T-helper 2 cell (primary cell): ENCODE measurements around the gene ISG15.

Experiments
- DNase-seq, 5 experiments: peaks; one replicate each; pipeline versions ENCODE4 v3.0.0 to v3.0.0-alpha.2; 2012 to 2022
- total RNA-seq, 2 donors: gene quantifications; one replicate each; lab custom pipeline; 2026; lab: John Stamatoyannopoulos, UW

ISG15 gene
- total RNA-seq = 37.4 to 37.7 reads per million in 2 donors

DNA sequence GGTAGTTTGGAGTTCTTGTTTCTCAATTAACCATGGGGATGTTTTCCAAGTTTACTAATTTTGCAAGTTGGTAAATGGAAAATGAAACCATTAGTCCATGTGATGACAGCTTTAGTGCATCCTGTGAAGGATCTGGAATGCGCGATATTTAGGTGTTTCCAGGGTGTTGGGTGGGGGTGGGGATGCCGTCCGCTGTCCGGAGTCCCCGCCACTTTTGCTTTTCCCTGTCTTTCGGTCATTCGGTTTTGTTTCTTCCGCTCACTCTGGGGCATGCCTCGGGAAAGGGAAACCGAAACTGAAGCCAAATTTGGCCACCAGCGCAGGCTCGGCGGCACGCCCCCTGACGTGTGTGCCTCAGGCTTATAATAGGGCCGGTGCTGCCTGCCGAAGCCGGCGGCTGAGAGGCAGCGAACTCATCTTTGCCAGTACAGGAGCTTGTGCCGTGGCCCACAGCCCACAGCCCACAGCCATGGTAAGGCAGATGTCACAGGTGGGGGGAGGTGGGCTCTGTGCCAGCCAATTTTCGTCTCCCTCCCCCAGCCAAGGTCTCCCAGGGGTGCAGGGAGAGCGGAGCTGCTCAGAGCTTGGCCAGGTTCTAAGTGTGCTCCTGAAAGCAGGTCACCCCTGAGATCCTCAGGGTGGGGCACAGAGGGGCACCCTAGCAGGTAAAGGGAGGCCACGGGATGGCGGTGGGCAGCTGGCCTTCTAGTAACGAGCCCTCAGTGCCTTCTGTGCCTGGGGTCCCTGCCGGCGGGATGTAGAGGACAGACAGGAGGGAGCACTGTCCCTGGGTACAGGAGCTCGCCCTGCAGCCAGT, at the start of gene ISG15:
Gene ISG15 (plus strand): TSS at position 393 of the 817 bp plus-strand sequence. CDS start 77 bp downstream, at position 470.
- DNase-seq = peak; percentile 72 to 95 (median 85)

DNA sequence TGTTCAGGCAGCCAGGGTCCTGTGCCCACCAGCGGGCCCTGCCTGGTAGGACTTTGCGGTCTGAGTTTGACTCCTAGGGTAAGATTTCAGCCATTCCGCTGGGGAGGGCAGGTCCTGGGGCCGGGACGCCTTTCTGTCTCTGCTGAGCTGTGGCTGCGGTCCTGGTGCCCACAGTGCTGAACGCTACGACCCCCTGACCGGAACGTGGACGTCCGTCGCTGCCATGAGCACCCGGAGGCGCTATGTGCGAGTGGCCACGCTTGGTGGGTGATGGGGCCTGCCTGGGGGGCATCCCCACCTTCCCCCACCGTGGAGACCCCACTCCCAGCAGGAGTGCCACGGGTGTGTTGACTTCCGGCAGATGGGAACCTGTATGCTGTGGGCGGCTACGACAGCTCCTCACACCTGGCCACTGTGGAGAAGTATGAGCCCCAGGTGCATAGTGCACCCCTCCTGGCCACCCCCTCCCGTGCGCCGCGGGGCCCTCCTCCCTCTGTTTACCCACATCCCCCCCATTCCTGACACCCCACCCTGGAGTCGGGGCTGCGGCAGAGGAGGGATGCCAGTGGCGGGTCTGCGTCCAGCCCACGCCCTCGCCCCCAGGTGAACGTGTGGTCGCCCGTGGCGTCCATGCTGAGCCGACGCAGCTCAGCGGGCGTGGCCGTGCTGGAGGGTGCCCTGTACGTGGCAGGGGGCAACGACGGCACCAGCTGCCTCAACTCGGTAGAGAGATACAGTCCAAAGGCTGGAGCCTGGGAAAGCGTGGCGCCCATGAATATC, 49.4 kb upstream of the ISG15 start:
- no peak for DNase-seq

DNA sequence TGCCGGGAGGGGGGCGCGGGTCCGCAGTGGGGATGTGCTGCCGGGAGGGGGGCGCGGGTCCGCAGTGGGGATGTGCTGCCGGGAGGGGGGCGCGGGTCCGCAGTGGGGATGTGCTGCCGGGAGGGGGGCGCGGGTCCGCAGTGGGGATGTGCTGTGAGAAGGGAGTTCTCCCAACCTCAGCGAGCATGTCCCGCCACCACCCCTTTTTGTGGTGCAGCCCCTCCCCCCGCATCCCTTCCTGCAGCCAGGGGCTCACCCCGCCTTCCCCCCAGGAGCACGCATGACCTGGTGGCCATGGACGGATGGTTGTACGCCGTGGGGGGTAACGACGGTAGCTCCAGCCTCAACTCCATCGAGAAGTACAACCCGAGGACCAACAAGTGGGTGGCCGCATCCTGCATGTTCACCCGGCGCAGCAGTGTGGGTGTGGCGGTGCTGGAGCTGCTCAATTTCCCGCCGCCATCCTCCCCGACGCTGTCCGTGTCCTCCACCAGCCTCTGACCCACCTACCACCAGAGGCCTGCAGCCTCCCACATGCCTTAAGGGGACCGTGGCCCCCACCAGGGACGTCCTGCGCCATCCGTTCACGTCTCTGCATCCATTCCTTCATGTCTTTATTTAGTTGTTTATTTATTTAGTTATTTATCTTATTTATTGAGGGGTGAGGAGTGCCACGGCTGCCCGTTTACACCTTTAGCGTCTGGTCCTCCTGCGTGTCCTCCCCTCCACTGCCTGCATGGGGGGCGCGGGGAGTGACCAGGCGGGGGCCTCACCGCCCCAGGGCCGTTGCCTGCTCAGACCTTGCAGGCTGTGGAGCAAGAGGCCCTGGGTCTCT, 48.4 kb upstream of the ISG15 start:
- DNase-seq = no peak

DNA sequence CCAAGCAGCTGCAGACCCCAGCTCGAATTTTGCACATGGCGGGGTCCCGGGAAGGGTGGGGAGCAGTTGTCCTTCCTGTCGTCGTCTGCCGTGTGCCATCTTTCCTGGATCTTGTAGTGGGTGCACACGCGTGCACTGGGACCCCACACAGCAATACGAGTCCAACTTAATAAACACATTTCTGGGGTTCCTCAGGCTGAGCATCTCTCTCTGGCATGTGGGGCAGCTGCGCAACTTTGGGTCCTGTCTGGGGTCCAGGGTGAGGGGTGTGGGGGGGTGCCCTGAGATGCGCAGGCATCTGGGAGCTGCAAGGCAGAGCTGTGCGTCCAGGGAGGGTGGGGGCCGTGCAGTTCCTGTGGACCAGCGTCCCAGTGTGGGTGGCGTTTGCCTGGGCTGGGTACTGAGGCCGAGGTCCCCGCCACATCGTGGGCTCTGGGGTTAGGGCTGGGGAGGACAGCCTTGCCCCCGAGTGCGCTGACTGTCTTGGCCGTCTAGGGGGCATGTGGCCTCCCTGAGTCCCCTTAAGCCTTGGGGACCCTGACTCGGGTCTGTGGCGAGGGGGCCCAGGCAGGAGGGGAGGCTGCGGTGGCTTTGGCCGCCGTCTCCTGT, 47.7 kb upstream of the ISG15 start:
- DNase-seq = no peak

DNA sequence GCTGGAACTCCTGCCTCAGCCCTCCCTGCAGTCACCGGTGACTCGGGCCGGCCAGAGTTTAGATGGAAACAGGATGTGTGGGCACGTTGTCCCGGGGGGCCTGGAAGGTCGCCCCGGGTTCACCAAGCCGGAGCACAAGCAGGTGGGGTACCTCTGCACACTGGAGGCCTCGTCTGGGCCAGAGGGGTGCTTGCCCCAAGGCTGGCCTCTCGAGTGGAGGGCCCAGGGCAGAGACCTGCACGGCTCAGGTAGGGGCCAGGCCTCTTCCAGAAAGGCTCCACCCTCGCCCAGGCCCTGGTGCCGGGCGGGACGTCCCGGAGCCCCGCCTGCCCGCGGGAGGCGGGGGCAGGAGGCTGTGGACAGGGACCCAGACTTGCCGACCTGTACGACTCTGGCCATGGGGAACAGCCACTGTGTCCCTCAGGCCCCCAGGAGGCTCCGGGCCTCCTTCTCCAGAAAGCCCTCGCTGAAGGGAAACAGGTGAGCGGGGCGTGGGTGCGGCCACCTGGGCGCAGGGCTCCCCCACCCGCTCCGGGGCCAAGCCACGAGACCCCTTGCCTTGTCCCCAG, 47.1 kb upstream of the ISG15 start, which contains the start of gene PLEKHN1:
Gene PLEKHN1 (plus strand): TSS at position 348 of the 569 bp plus-strand sequence. CDS start 50 bp downstream, at position 398.
- no peak for DNase-seq

DNA sequence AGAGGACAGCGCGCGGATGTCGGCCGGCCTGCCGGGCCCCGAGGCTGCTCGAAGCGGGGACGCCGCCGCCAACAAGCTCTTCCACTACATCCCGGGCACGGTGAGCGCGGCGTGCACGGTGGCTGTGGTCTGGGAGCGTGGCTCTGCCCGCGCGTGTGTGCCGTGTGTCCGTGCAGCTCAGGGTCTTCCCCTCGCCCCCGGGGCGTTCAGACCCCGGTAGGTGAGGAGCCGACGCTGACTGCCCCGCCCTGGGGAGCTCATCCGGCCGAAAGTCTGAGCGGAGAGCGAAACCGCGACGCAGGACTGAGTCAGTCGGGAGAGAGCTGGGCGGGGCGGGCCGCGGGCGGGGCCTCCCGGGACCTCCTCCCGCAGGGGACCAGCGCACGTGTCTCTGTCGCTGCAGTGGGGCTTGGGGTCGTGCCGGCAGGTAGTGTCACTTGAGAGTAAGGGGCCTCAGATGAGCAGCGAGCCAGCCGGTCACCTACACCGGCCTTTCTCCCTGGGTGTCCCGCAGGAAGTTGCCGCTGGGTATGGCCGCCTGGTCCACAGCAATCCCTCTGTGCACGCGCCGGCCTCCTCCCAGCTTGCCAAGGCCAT, 46.5 kb upstream of the ISG15 start:
- DNase-seq = peak; percentile 49 to 82 (median 62)

DNA sequence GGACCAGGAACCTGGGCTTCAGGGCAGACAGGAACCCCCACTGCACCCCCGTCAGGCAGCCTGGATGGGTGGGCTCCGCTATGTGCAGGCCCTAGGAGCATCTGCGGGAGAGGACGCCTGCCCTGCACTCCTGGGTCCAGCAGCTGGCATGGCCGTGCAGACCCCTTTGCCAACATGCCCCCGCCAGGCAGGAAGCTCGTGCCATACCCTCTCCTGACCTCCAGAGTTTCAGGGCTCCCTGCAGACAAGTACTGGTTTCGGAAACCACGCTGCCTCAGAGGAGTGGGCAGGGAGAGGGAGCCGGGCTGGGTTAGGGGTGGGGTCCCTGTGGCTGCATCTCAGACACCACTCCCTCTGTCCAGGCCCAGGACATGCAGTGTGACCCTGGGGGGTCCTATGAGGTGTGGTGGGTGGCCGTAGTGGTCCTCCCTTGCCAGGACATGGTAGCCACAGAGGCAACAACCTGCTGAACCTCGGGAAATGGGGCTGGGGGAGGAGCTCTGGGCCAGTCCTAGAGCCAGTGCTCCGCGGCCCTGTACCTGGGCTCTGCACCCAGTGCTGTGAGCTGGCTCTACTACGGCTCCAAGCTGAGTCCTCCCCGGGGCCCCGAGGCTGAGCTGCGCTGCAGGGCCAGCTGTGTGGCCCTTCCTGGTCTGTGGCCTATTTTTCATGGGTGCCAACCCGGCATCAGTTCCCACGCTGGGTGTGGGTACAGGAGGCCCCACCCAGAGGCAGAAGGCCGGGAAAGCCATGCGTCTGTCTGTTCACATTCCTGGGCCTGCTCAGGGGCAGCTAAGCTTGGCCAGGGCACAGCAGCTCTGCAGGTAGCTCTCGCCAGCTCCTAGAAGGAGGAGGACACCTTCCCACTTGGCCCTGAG, 45.6 kb upstream of the ISG15 start:
- DNase-seq = no peak

DNA sequence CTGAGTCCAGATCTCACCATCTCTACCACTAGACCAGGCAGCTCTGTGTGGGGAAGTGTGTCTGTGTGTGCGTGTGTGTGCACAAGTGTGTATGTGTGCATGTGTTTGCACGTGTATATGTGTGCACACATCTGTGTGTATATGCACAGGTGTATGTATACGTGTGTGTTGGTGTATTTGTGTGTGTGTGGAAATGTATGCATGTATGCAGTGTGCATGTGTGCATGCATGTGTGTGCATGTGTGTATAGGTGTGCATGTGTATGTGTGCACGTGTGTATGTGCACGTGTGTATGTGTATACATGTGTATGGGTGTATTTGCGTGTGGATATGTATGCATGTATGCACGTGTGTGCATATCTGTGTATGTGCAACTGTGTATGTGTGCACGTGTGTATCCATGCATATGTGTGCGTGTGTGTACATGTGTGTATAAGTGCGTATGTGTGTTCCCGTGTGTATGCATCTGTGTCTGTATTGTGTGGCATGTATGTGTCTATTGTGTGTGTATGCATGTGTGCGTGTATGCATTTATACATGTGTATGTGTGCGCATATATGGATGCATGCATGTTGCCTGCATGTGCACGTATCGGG, 43.9 kb upstream of the ISG15 start:
- DNase-seq = no peak

DNA sequence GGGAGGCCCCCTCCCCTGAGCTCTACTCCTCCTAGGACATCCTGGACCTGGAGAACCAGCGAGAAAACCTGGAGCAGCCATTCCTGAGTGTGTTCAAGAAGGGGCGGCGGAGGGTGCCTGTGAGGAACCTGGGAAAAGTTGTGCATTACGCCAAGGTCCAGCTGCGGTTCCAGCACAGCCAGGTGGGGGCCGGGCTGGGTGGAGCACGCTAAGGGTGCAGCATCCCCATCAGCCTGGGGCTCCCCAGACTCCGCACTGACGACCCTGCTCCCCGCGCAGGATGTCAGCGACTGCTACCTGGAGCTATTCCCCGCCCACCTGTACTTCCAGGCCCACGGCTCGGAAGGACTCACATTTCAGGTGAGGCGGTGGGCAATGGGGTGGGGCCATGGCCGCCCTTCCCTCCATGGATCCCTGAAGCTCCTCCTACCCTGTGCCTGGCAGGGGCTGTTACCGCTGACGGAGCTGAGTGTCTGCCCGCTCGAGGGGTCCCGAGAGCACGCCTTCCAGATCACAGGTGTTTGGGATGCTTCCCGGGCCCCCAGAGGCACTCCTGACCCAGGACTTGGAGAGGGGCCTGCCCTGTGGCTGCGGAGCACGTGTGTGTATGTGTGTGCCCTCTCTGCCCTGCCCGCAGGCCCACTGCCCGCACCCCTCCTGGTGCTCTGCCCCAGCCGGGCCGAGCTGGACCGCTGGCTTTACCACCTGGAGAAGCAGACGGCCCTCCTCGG, 42.9 kb upstream of the ISG15 start:
- DNase-seq = no peak

DNA sequence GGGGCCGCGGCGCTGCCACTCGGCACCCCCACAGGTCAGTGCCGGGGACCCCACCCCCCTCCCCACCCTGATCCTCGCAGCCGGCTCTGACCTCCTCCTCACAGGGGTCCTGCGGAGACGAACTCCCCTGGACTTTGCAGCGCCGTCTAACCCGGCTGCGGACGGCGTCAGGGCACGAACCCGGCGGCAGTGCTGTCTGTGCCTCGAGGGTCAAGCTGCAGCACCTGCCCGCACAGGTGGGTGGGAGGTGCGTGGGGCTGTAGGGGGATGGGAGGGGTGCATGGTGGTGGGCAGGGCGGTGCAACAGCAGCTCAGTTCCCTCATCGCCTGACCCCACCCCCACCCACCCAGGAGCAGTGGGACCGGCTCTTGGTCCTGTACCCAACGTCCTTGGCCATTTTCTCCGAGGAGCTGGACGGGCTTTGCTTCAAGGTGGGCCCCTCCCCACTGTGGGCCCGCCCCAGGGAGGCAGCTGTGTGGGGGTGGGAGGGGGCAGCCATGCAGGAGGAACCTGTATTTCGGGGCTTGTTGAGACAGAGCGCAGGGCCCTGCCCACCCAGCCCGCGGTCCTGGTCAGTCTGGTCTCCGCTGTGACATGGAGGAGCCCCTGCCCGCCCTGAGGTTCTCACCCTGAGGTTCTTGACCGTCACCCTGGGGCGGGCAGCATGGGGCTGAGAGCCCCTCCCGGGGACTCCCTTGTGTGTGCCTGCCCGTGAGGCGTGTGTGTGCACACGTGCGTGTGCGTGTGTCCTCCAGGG, 42.1 kb upstream of the ISG15 start:
- DNase-seq = no peak

DNA sequence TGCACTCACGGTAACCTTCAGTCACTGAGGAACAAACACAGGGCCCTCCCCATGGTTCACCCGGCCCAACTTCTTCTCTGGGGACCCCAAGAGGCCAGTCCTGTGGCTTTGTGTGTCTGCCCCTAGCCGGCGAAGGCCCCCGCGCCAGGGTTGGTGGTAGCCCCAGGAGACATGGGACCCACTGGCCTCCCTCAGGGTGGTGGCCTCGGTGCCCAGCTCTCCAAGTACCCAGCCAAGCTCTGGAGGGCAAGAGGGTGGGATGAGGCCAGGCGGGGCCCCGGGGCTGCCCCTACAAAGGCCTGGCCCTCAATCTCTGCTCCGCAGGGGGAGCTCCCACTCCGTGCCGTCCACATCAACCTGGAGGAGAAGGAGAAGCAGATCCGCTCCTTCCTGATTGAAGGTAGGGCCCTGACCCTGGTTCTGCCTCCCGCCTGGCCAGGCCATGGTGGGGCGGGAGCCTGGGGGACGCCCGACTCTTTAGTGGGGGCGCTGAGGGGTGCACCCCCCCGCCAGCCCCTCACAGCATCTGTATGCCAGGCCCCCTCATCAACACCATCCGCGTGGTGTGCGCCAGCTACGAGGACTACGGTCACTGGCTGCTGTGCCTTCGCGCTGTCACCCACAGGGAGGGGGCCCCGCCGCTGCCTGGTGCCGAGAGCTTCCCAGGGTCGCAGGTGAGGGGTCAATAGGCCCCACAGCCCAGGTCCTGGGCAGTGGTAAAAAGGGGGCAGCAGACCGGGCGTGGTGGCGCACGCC, 41.4 kb upstream of the ISG15 start:
- no peak for DNase-seq

DNA sequence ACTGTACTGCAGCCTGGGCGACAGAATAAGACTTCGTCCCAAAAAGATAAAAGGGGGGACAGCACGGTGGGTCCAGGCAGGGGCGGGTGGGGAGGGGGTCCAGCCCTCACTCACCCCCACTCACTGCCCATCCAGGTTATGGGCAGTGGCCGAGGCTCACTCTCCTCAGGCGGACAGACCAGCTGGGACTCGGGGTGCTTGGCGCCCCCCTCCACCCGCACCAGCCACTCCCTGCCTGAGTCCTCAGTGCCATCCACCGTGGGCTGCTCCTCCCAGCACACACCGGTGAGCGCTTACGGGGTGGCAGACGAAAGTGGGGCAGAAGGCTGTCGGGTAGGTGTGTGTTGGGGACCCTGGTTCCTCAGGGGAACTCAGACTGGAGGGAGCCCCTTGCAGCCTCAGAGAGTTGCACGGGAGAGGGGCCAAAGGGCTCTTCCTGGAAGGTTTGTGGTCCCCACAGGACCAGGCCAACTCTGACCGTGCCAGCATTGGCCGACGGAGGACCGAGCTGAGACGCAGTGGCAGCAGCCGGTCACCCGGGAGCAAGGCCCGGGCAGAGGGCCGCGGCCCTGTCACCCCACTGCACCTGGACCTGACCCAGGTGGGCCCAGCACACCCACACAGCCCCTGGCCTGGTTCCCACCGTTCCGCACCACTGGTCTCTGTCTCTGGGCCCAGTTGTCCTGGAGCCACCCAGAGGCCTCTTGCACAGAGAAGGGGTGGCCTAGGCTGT, 40.4 kb upstream of the ISG15 start:
- DNase-seq = no peak

DNA sequence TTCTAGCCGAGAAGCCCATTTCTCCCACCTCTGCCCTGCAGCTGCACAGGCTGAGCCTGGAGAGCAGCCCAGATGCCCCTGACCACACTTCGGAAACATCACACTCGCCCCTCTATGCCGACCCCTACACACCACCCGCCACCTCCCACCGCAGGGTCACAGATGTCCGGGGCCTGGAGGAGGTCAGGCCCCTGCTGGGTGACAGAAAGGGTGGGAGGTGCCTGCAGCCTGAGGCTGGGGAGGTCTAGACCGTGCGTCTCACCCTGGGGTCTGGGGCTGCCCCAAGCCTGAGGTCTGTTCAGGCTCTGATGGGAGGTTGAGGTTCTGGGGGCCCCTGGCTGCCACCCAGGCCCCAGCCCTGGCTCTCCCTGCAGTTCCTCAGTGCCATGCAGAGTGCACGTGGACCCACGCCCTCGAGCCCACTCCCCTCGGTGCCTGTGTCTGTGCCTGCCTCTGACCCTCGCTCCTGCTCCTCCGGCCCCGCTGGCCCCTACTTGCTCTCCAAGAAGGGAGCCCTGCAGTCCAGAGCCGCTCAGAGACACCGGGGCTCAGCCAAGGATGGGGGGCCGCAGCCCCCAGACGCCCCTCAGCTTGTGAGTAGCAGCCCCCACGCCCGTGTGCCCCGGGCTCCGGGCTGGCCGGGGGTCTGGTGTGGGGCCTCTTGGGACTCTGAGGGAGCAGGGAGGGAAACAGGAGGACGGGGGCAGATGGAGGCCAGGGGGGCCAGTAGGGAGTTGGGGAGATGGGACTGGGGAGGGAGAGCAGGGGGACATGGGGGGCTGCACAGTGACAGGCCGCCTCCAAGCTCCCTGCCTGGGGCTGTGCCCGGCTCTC, 39.6 kb upstream of the ISG15 start:
- DNase-seq = no peak

DNA sequence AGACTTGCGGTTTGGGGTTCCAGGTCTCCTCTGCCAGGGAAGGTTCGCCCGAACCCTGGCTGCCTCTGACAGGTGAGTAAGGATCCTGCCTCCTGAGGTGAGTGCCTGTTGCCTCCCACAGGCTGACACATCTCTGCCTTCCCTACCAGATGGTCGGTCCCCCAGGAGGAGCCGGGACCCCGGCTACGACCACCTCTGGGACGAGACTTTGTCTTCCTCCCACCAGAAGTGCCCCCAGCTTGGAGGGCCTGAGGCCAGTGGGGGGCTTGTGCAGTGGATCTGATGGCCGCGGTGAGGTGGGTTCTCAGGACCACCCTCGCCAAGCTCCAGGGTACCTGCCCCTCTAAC, 39.0 kb upstream of the ISG15 start:
- DNase-seq = no peak

DNA sequence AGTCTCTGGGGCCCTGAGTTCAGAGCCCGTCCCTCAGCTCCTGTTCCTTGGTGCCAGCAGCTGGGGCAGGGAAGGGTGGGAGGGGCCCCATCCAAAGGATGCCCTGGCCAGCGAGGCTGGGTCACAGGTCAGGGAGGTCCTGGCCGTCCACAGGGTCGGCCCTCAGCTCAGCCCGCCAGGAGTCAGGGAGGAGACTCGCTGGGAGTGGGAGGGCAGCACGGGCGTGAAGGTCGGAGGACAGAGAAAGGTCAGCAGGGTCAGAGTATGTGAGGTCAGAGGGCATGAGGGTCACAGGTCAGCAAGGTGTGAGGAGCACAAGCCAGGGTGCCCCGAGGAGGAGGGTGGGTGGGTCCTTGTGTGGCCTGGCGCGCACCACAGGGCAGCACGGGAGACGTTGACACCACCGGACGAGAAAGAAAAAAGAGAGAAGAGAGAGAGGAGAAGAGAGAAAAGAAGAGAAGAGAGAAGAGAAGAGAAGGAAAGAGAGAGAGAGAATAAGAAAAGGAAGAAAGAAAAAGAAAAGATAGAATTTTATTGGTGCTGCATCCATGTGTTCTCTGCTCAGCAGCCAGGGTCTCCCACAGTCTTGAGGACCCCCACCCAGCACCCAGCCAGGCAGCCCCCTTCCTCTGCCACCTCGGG, 38.5 kb upstream of the ISG15 start:
- no peak for DNase-seq

DNA sequence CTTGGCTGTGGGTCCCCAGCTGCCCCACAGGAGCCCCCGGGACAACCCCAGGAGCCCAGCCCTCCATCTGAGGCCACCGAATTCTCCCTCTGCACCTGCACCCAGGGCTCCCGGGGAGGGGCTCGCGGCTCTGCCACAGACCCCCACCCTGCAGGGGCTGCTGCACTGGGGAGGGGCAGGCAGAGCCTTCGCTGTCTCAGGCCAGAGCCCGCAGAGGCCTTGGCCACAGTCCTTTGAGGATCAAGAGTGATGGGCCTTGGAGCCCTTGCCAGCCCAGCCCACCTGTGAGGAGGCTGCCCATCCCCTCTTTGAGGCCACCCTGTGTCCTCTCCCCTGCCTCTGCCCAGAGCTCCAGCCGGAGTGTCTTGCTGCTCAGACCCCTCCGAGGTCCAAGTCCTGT, 37.9 kb upstream of the ISG15 start:
- no peak for DNase-seq
